Kidney epithelial cell (primary cell): ENCODE measurements around the gene ZDHHC14. TPM values are rescaled to one million over a fixed set of nuclear protein-coding genes. Genes with fewer than 3 reads are reported as not detected.

ENCODE experiments used
- DNase-seq: peaks from one replicate; pipeline ENCODE4 v3.0.0-alpha.2; 2010; ENCODE audit warnings: low read depth
- H3K27me3 ChIP-seq: 2 replicates; pipeline ENCODE4 v1.6.0; 2011; ENCODE audit warnings: low read length; ENCODE audit not compliant: control insufficient read depth, insufficient read depth
- H3K36me3 ChIP-seq: 2 replicates; pipeline ENCODE4 v1.5.1; 2011; ENCODE audit warnings: low read length; ENCODE audit not compliant: control insufficient read depth, insufficient read depth
- H3K4me3 ChIP-seq: 2 replicates; pipeline ENCODE4 v1.5.1; 2011; ENCODE audit warnings: low read depth, mild to moderate bottlenecking, control low read depth, low read length
- total RNA-seq: library from RNA; depleted of rRNA; stranded (reverse); fragments of >200 nt; gene quantifications from 2 replicates; pipeline ENCODE4 v1.2.3, GENCODE V29; 2015
- TF ChIP-seq, protein P1 (sequence below): IDR thresholded peaks from 2 replicates; pipeline ENCODE4 v1.5.1; 2011; ENCODE audit warnings: mild to moderate bottlenecking, moderate library complexity, low read length, control low read depth, inconsistent platforms; ENCODE audit not compliant: insufficient read depth, poor library complexity, severe bottlenecking

Gene ZDHHC14
- total RNA-seq, 1 donor from 2014 or later = 9.7 TPM

- no peak overlapping the region for H3K4me3 ChIP-seq
- H3K27me3 ChIP-seq = no peaks in the 10 kb centered on the region
- TF ChIP-seq, protein P1, sequence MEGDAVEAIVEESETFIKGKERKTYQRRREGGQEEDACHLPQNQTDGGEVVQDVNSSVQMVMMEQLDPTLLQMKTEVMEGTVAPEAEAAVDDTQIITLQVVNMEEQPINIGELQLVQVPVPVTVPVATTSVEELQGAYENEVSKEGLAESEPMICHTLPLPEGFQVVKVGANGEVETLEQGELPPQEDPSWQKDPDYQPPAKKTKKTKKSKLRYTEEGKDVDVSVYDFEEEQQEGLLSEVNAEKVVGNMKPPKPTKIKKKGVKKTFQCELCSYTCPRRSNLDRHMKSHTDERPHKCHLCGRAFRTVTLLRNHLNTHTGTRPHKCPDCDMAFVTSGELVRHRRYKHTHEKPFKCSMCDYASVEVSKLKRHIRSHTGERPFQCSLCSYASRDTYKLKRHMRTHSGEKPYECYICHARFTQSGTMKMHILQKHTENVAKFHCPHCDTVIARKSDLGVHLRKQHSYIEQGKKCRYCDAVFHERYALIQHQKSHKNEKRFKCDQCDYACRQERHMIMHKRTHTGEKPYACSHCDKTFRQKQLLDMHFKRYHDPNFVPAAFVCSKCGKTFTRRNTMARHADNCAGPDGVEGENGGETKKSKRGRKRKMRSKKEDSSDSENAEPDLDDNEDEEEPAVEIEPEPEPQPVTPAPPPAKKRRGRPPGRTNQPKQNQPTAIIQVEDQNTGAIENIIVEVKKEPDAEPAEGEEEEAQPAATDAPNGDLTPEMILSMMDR = no peak
- no peaks in the 10 kb centered on the region for H3K36me3 ChIP-seq
- DNase-seq = no peak
These were observed 15.0 kb downstream of the ZDHHC14 start for GRCh38 chr6:157396026-157396425.

DNA sequence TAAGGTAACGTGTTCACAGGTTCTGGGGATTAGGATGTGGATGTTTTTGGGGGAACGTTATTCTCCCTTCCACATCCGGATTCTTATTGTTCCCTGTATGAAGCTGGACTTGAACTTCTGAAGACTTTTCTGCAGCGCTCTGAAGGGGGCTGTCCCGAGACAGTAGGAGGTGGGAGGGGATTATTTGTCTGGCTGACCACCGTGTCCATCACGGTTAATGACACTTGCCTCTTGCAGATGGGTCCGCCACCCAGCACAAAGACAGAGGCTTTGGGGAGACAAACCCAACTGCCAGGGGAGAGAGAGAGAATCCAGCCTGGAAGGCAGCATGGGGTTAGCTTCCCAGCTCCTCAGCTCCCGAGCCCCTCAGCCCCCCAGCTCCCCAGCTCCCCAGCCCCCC lies 16.7 kb downstream of the ZDHHC14 start:
- no peaks in the 10 kb centered on the region for H3K36me3 ChIP-seq
- H3K27me3 ChIP-seq = no peaks in the 10 kb centered on the region
- DNase-seq = no peak
- TF ChIP-seq, protein P1 = no peak
- no peak overlapping the region for H3K4me3 ChIP-seq

GRCh38 chr6:157398151-157398550 lies 17.2 kb downstream of the ZDHHC14 start:
- Histone ChIP-seq H3K27me3 (no peaks in the 10 kb centered on the region), H3K36me3 (no peaks in the 10 kb centered on the region), H3K4me3 (no peak overlapping the region)
- DNase-seq = no peak
- TF ChIP-seq, protein P1 = no peak

GRCh38 chr6:157400676-157401075 lies 19.7 kb downstream of the ZDHHC14 start:
- Histone ChIP-seq H3K27me3 (no peaks in the 10 kb centered on the region), H3K36me3 (no peaks in the 10 kb centered on the region), H3K4me3 (no peak overlapping the region)
- DNase-seq = no peak
- TF ChIP-seq, protein P1 = no peak

DNA sequence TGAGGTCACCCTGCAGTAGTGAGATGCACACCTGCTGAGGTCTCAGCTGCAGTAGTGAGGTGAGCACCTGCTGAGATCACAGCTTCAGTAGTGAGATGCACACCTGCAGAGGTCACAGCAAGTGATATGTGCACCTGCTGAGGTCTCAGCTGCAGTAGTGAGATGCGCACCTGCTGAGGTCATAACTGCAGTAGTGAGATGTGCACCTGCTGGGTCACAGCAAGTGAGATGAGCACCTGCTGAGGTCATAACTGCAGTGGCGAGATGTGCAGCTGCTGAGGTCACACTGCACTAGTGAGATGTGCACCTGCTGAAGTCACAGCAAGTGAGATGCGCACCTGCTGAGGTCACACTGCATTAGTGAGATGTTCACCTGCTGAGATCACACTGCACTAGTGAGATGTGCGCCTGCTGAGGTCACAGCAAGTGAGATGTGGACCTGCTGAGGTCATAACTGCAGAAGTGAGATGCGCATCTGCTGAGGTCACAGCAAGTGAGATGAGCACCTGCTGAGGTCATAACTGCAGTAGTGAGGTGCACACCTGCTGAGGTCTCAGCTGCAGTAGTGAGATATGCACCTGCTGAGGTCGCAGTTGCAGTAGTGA lies 20.8 kb downstream of the ZDHHC14 start:
- no peaks in the 10 kb centered on the region for H3K27me3 ChIP-seq
- TF ChIP-seq, protein P1 = no peak
- DNase-seq = no peak
- no peaks in the 10 kb centered on the region for H3K36me3 ChIP-seq
- no peak overlapping the region for H3K4me3 ChIP-seq
